Erythroblast (primary cell): ENCODE results near the gene AKAP13.

Source experiments
- GATA1 ChIP-seq: IDR thresholded peaks from 2 replicates; pipeline ENCODE4 v1.6.1; 2011; ENCODE audit warnings: low read depth, mild to moderate bottlenecking, control low read depth, low read length, moderate library complexity
- POLR2A ChIP-seq: IDR thresholded peaks from 2 replicates; pipeline ENCODE4 v1.6.1; 2011; ENCODE audit warnings: mild to moderate bottlenecking, low read length

GRCh38 chr15:85621094-85621493 is 240.7 kb downstream of the AKAP13 start:
- TF ChIP-seq POLR2A (no peak), GATA1 (no peak)
